H7 (cell line): ENCODE results near the gene TIMM44. TPM values are rescaled to one million over a fixed set of nuclear protein-coding genes. Genes with fewer than 3 reads are reported as not detected.

ENCODE experiments used
- DNase-seq: peaks from one replicate; pipeline ENCODE4 v3.0.0; 2012
- H3K27me3 ChIP-seq: 2 replicates; pipeline ENCODE4 v1.6.0; 2011; ENCODE audit warnings: mild to moderate bottlenecking, low read length; ENCODE audit not compliant: control insufficient read depth, insufficient read depth
- H3K36me3 ChIP-seq: replicated peaks from 2 replicates; pipeline ENCODE4 v1.5.1; 2011; ENCODE audit warnings: low read length; ENCODE audit not compliant: control insufficient read depth, insufficient read depth
- H3K4me3 ChIP-seq: 2 replicates; pipeline ENCODE4 v1.5.1; 2011; ENCODE audit warnings: low read depth, mild to moderate bottlenecking, control low read depth, low read length, moderate library complexity; ENCODE audit not compliant: insufficient read depth
- total RNA-seq: library from RNA; depleted of rRNA; stranded (reverse); fragments of >200 nt; shearing (Covaris generic); gene quantifications from 2 replicates; pipeline ENCODE4 v1.2.3, GENCODE V29; 2014; rRNA removed

The TIMM44 gene
- total RNA-seq, 1 experiment from 2014 or later, result 131 TPM

- DNase-seq, result peak; percentile 53
- no peak overlapping the region for H3K4me3 ChIP-seq
- no peaks in the 10 kb centered on the region for H3K36me3 ChIP-seq
- H3K27me3 ChIP-seq, result peaks cover 6% of the 10 kb centered on the region; the same call in 1 of the 2 replicates
These were observed 55.9 kb downstream of the TIMM44 start for GRCh38 chr19:7887408-7888144.

GRCh38 chr19:7885818-7886217 is 57.6 kb downstream of the TIMM44 start:
- Histone ChIP-seq H3K27me3 (peaks cover 6% of the 10 kb centered on the region; the same call in 1 of the 2 replicates), H3K4me3 (no peak overlapping the region), H3K36me3 (no peaks in the 10 kb centered on the region)
- no peak for DNase-seq

- DNase-seq, result no peak
- H3K36me3 ChIP-seq, result no peaks in the 10 kb centered on the region
- H3K27me3 ChIP-seq, result peaks cover 8% of the 10 kb centered on the region; the same call in 1 of the 2 replicates
- no peak overlapping the region for H3K4me3 ChIP-seq
These were observed 59.5 kb downstream of the TIMM44 start for GRCh38 chr19:7883796-7884570.

GRCh38 chr19:7883105-7883504 is 60.4 kb downstream of the TIMM44 start:
- Histone ChIP-seq H3K27me3 (peaks cover 3% of the 10 kb centered on the region; the same call in 1 of the 2 replicates), H3K4me3 (no peak overlapping the region), H3K36me3 (no peaks in the 10 kb centered on the region)
- DNase-seq, result no peak

GRCh38 chr19:7881910-7882309 is 61.6 kb downstream of the TIMM44 start:
- H3K27me3 ChIP-seq, result peaks cover 3% of the 10 kb centered on the region; the same call in 1 of the 2 replicates
- no peak for DNase-seq
- H3K4me3 ChIP-seq, result no peak overlapping the region
- H3K36me3 ChIP-seq, result no peaks in the 10 kb centered on the region

- DNase-seq, result no peak
- no peaks in the 10 kb centered on the region for H3K36me3 ChIP-seq
- H3K4me3 ChIP-seq, result no peak overlapping the region
- peaks cover 7% of the 10 kb centered on the region; the same call in 1 of the 2 replicates for H3K27me3 ChIP-seq
These were observed 63.6 kb downstream of the TIMM44 start for GRCh38 chr19:7879836-7880235.

- Histone ChIP-seq H3K36me3 (no peaks in the 10 kb centered on the region), H3K4me3 (no peak overlapping the region), H3K27me3 (peaks cover 9% of the 10 kb centered on the region; the same call in 1 of the 2 replicates)
- no peak for DNase-seq
These were observed 64.2 kb downstream of the TIMM44 start for GRCh38 chr19:7879111-7879807.

GRCh38 chr19:7877249-7877836 is 66.1 kb downstream of the TIMM44 start:
- H3K27me3 ChIP-seq, result peaks cover 27% of the 10 kb centered on the region
- no peaks in the 10 kb centered on the region for H3K36me3 ChIP-seq
- no peak for DNase-seq
- no peak overlapping the region for H3K4me3 ChIP-seq

Other genes with a start within 250 kb of the TIMM44 start
- not detected in 2 replicates for gene FCER2, start 241.5 kb downstream of the TIMM44 start, total RNA-seq
- gene CLEC4G, start 211.6 kb downstream of the TIMM44 start, total RNA-seq, result not detected in 2 replicates
- gene CD209, start 196.1 kb downstream of the TIMM44 start, total RNA-seq, result not detected in 2 replicates
- gene CLEC4M, start 180.4 kb downstream of the TIMM44 start, total RNA-seq, result not detected in 2 replicates
- gene EVI5L, start 113.4 kb downstream of the TIMM44 start, total RNA-seq, result 3.5 and 5.0 TPM in 2 replicates
- gene PRR36, start 69.3 kb downstream of the TIMM44 start, total RNA-seq, result 0.14 and 0.22 TPM in 2 replicates
- 1.6 and 4.0 TPM in 2 replicates for gene LRRC8E, start 55.2 kb downstream of the TIMM44 start, total RNA-seq
- 21.1 and 24.3 TPM in 2 replicates for gene MAP2K7, start 39.8 kb downstream of the TIMM44 start, total RNA-seq
- gene TGFBR3L, start 28.8 kb downstream of the TIMM44 start, total RNA-seq, result 1.7 TPM in 1 of 2 replicates, not detected in the other
- 25.5 and 25.9 TPM in 2 replicates for gene SNAPC2, start 23.3 kb downstream of the TIMM44 start, total RNA-seq
- 5.0 and 10.7 TPM in 2 replicates for gene CTXN1, start 17.5 kb downstream of the TIMM44 start, total RNA-seq
- gene ELAVL1, start 62.0 kb upstream of the TIMM44 start, total RNA-seq, result 85.4 and 86.8 TPM in 2 replicates
- gene CCL25, start 109.1 kb upstream of the TIMM44 start, total RNA-seq, result 1.9 TPM in 1 of 2 replicates, not detected in the other
- 13.7 and 15.9 TPM in 2 replicates for gene FBN3, start 205.9 kb upstream of the TIMM44 start, total RNA-seq